HT1080 (cell line): Measurements from ENCODE around the gene UNC13C. TPM values are rescaled to one million over a fixed set of nuclear protein-coding genes. Genes with fewer than 3 reads are reported as not detected.
A peak's percentile ranks its signal among the peaks of the same experiment; 100 is the strongest.

ENCODE experiments used
- DNase-seq: peaks from one replicate; pipeline ENCODE4 v3.0.0-alpha.2; 2015; ENCODE audit warnings: low read depth
- total RNA-seq: library from RNA; depleted of rRNA; stranded (reverse); fragments of >200 nt; shearing (Covaris generic); gene quantifications from 2 replicates; pipeline ENCODE4 v1.2.3, GENCODE V29; 2014

The UNC13C gene
- total RNA-seq, 1 experiment from 2014 or later = 0.03 TPM

DNA sequence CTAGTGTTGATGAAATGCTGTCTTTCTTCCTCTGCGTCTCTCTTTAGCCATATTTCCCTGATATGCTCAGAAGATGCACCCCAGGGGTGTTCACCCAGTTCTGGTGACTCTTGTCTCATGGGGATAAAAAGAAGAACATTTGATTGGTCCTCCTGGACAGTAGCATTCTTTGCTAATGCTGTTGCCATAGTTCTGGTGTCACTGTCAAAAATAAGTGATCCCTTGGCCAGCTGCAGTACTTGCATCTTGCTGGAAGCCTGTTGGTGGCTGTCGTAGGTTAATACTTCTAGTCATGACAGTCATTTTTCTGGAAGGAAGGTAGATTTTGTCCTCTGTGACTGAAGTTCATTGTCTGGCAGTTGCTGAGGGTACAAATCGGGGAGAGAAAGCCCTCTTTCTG, 124.5 kb downstream of the UNC13C start:
- no peak for DNase-seq

DNA sequence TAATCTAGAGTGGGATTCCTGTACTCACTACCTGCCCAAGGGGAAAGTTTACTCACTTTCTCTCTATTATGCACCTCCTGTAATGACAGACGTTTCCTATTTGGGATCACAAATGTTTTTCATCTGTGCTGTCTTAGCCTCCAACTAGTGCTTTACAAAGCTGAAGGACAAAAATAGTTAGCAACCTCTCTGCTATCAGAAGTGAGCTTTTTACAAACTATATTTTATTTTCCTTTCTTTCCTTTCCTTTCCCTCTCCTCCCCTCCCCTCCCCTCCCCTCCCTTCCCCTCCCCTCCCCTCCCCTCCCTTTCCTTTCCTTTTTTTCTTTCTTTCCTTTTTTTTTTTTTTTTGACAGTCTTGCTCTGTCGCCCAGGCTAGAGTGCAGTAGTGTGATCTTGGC, 130.8 kb downstream of the UNC13C start:
- DNase-seq = no peak

- DNase-seq = no peak
Observed at GRCh38 chr15:54119051-54119450, 140.8 kb downstream of the UNC13C start.

DNA sequence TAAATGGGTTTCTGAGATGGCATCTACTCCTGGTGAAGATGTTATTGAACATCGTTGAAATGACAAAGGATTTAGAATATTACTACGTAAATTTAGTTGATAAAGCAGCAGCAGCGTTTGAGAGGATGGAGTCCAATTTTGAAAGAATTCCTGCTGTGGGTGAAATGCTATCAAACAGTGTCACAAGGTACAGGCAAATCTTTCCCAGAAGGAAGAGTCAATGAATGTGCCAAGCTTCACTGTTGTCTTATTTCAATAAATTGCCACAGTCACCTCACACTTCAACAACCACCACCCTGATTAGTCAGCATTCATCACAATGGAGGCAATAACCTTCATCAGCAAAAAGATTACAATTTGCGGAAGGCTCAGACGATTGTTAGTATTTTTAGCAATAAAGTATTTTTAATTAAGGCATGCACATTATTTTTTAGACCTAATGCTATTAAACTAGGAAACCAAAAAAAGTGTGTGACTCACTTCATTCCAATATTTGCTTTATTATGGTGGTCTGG, 142.8 kb downstream of the UNC13C start:
- no peak for DNase-seq

DNA sequence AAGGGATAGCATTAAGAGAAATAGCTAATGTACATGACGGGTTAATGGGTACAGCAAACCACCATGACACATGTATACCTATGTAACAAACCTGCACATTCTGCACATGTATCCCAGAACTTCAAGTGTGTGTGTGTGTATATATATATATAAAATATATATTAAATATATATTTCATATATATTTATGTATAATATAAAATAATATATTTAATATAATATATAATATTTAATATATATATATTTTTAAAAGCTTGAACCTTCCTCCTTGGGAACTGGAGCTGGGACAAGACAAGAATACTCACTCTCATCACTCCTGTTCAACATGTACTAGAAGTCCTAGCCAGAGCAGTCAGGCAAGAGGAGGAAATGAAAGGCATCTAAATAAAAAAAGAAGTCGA, 149.3 kb downstream of the UNC13C start:
- DNase-seq = no peak

DNA sequence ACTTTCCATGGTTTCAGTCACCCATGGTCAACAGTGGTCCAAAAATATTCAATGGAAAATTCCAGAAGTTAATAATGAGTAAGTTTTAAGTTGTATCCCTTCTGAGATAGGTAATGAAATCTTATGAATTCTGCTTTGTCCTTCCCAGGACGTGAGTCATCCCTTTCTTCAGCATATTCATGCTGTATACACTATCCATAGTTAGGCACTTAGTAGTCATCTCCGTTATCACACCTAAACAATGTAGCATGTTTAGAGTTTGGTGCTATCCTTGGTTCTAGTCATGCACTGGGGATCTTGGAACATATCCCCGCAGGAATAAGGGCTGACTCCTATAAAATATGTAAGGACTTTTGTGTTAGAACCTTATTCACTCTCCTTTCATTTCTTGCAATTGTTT, 153.2 kb downstream of the UNC13C start:
- DNase-seq = peak; percentile 89

DNA sequence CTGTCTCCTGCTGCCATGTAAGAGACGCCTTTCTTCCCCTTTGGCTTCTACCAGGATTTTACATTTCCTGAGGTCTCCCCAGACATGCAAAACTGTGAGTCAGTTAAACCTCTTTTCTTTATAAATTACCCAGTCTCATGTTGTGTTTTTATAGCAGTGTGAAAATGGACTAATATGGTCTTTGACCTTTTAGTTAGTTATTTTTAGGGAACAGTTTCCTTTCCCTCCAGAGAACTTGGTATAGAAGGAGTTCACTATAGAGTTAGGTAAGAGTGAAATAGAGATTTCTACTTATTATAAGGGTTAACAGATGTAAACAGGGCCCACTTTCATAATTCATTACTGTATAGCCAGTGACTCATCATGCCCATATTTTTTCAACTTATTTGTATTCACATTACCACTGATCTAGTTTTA, 170.9 kb downstream of the UNC13C start:
- DNase-seq = peak; percentile 37

GRCh38 chr15:54150255-54150654, 172.0 kb downstream of the UNC13C start:
- peak; percentile 95 for DNase-seq

GRCh38 chr15:54159012-54159411, 180.8 kb downstream of the UNC13C start:
- DNase-seq = no peak

DNA sequence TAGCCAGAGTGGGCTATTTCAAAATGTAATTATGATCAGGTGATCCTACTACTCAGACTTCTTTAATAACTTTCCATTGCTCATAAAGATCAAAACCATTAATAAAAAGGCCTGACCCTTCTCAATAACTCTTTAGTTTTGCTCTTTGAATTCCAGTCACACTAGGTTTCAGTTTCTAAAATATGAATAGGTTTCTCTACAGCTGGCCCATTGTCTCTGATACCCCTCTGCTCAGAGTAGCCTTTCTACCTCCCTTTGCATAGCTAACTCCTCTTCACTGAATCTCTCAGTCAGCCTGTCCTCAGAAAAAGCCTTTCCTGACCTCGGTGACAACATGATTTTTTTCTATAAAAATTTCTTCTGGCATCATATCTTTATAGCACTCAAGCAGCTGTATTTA, 209.1 kb downstream of the UNC13C start:
- no peak for DNase-seq

DNA sequence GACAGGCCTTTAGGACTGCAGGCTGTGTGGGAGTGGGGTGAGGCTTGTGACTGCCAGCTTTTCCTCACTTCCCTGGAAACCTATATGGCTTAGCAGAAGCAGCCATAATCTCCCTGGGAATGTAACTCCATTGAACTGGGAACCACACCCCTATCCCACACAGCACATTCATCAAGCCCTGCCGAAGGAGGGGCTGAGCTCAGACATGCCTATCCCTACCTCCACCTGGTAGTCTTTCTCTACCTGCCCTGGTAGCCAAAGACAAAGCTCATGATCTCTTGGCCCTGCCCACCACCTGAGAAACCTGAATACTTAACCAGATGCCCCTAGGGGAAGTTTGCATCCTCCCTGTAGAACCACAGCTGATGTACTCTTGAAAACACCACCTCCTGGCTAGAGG, 219.8 kb downstream of the UNC13C start:
- DNase-seq = no peak

DNA sequence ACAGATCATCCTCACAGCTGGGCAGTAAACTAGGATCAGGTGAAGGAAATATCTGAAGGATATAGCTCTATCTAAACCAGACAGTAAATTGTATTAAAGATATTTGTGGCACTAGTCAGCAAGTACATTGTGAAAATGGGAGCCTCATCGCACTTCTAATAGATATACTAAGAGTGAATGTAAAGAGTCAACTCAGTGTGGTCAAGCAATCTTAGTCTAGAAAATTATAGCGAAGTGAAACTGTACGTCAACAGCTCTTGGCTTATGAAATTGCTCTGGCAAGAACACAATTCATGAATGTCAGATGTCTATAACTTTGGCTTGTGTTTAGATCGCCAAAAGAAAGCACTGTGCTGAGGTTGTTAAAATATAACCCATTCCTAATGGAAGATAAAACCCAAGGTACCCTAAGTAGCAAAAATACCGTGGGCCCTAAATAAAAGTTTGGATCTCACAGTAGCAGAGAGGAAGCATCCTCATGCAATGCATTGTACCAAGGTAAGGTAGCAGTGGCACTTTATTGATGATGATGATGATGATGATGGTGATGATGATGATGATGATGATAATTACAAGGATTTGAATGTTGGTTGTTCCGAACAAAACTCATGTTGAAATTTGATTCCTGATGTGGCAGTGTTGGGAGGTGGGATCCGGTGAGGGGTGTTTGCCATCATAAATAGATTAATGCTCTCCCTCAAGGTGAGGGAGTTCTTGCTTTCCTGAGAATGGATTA, 228.5 kb downstream of the UNC13C start:
- DNase-seq = no peak

GRCh38 chr15:54208786-54209185, 230.5 kb downstream of the UNC13C start:
- no peak for DNase-seq

DNA sequence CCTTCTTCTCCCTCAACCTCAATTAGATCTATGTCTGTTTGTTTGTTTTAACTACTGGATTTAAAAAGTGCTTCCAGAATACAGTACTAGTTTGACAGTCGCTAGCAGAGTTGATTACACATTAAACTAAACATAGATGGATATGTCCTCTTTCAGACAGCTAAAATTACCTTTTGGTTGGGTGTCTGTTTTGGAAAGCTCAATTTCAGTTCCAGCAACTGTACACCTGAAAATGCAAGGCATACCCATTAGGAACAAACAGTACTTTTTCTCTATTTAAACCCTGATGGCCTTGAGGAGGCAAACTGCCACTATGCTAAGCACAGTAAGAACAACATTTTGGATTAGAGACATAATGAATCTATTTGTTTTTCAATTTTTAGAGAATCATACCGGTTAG, 234.4 kb downstream of the UNC13C start:
- no peak for DNase-seq

GRCh38 chr15:54226455-54226854, 248.2 kb downstream of the UNC13C start:
- DNase-seq = no peak

DNA sequence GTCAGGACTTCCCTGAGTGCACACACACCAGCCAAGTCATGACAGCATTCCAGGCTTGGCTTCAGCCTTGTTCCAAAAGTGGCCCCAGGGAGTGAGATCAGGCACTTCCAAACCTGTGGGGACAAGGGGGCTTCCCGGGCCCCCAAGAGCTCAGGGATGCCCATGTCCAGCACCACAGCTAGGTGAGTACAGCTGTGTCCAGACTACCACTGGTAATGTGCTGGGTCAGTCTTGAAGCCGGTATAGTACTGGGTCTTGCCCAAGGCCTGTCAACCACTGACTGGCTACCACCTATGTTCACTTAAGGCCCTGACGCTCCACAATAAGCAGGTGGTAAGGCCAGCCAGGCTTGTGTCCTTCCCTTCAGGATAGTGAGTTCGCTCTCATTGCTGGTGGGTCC, 249.3 kb downstream of the UNC13C start:
- no peak for DNase-seq

- no peak for DNase-seq
Observed at GRCh38 chr15:54250326-54250725, 272.1 kb downstream of the UNC13C start.

DNA sequence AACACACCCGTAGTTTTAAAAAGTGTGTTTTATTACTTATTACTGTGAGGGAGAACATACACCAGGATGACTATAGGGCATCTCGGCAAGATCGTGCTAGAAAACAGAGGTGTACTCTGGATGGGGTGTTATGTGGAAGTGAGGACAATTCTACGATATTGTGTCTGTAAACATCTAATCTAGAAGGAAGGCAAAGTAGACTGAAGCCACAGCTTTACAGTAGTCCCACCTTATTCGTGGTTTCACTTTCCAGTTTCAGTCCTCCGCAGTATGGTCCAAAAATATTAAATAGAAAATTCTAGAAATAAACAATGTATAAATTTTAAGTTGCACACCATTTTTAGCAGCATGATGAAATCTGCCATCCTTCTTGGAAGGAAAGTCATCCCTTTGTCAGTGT, 277.9 kb downstream of the UNC13C start:
- no peak for DNase-seq

- DNase-seq = peak; percentile 4
Observed at GRCh38 chr15:54273928-54274327, 295.7 kb downstream of the UNC13C start.

GRCh38 chr15:54277834-54278233, 299.6 kb downstream of the UNC13C start:
- no peak for DNase-seq

- DNase-seq = no peak
Observed at GRCh38 chr15:54280726-54281125, 302.5 kb downstream of the UNC13C start.

DNA sequence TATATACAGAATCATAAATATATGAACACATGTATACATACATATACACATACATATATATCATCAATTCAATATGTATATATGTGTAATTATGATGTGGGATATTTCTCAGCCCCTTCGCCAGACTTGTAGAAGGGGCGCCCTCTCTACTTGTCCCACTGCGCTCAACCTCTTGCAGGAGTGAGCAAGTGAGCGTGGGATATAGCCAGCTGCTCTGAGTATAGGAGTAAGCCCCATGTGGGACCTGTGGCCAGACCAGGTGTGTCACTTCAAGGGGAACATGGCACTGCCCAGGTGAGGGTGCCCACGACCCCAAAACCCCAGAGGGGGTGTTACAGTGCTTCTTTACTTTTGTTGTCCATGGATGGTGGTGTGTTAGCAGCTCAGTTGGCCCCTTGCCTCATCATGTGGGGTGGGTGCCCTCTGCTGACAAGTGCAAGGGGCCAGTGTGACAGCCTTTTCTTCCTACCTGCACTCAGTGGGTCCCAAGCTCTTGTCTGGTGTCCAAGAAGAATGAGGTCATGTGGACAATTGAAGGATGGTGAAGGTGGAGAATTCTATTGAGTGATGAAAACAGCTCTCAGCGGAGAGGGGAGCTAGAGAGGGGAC, 304.1 kb downstream of the UNC13C start:
- peak; percentile 3 for DNase-seq

GRCh38 chr15:54288049-54288448, 309.8 kb downstream of the UNC13C start:
- DNase-seq = no peak
